GM10266 (cell line): ENCODE data around the gene CYP51A1.

Experiments
- DNase-seq: peaks from one replicate; pipeline ENCODE4 v3.0.0; 2012; ENCODE audit errors: extremely low spot score
- CTCF ChIP-seq: IDR thresholded peaks from 2 replicates; pipeline ENCODE4 v1.5.1; 2012; ENCODE audit warnings: mild to moderate bottlenecking, low read depth; ENCODE audit not compliant: control insufficient read depth, insufficient read depth; ENCODE audit errors: missing control alignments

The CYP51A1 gene

GRCh38 chr7:92135052-92135889 lies 994 bp upstream of the CYP51A1 start:
- no peak for DNase-seq
- no peak for TF ChIP-seq CTCF

- TF ChIP-seq CTCF, result peak; percentile 74
- DNase-seq, result peak; percentile 55
These were observed 473 bp downstream of the CYP51A1 start for GRCh38 chr7:92133737-92134270.

- DNase-seq, result peak; percentile 42
- no peak for TF ChIP-seq CTCF
These were observed 1.0 kb downstream of the CYP51A1 start for GRCh38 chr7:92133133-92133736.

- DNase-seq, result no peak
- no peak for TF ChIP-seq CTCF
These were observed 2.4 kb downstream of the CYP51A1 start for GRCh38 chr7:92131764-92132330.

- no peak for TF ChIP-seq CTCF
- DNase-seq, result no peak
These were observed 3.2 kb downstream of the CYP51A1 start for GRCh38 chr7:92131093-92131492.

GRCh38 chr7:92121681-92122080 lies 12.6 kb downstream of the CYP51A1 start:
- DNase-seq, result no peak

More at GRCh38 chr7:92121681-92122080, 12.6 kb downstream of the CYP51A1 start:
- TF ChIP-seq CTCF, result no peak
